ENCODE data around the gene DNAH14.

DNA sequence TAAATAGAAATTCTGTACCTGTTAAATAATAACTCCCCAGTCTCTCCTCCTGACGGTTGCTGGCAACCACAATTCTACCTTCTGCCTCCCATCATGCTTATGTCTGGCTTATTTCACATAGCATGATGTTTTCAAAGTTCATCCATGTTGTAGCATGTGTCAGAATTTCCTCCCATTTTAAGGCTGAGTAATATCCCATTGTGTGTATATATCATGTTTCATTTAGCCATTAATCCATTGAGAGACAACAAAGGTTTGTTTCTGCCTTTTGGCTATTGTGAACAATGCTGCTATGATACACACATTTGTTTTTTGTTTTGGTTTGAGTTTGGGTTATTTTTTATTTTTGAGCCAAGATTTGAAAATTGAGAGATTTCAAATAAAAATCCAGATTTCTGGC, 426.4 kb downstream of the DNAH14 start:
- no peak for TF ChIP-seq EZH2 (IDR thresholded peaks at IDR 0.05; ENCODE audit: borderline replicate concordance, insufficient read depth, low read depth, low read length, poor library complexity, severe bottlenecking)
- TF ChIP-seq, protein P1, sequence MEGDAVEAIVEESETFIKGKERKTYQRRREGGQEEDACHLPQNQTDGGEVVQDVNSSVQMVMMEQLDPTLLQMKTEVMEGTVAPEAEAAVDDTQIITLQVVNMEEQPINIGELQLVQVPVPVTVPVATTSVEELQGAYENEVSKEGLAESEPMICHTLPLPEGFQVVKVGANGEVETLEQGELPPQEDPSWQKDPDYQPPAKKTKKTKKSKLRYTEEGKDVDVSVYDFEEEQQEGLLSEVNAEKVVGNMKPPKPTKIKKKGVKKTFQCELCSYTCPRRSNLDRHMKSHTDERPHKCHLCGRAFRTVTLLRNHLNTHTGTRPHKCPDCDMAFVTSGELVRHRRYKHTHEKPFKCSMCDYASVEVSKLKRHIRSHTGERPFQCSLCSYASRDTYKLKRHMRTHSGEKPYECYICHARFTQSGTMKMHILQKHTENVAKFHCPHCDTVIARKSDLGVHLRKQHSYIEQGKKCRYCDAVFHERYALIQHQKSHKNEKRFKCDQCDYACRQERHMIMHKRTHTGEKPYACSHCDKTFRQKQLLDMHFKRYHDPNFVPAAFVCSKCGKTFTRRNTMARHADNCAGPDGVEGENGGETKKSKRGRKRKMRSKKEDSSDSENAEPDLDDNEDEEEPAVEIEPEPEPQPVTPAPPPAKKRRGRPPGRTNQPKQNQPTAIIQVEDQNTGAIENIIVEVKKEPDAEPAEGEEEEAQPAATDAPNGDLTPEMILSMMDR (IDR thresholded peaks at IDR 0.05): no peak

Data from B cell (primary cell).